Stimulated activated CD4-positive, alpha-beta T cell treated with anti-CD3 and anti-CD28 coated beads, Interleukin-15, amount 100 ng/mL, for 24 hours (primary cell): ENCODE measurements around the gene DIPK2A.

Source experiments
- DNase-seq: peaks from one replicate; pipeline ENCODE4 v3.0.0-alpha.2; 2020

Gene DIPK2A

GRCh38 chr3:143975554-143976152 is 4.0 kb downstream of the DIPK2A start:
- no peak for DNase-seq

GRCh38 chr3:143977341-143978262 is 6.0 kb downstream of the DIPK2A start:
- DNase-seq: no peak

- no peak for DNase-seq
Measured at GRCh38 chr3:143978263-143978631, 6.6 kb downstream of the DIPK2A start.

- DNase-seq: no peak
Measured at GRCh38 chr3:143979041-143979440, 7.4 kb downstream of the DIPK2A start.

GRCh38 chr3:143979813-143980212 is 8.2 kb downstream of the DIPK2A start:
- DNase-seq: no peak

GRCh38 chr3:143988306-143988705 is 16.7 kb downstream of the DIPK2A start:
- no peak for DNase-seq

- no peak for DNase-seq
Measured at GRCh38 chr3:143989461-143989860, 17.8 kb downstream of the DIPK2A start.

GRCh38 chr3:143991713-143992112 is 20.1 kb downstream of the DIPK2A start:
- no peak for DNase-seq

GRCh38 chr3:143998266-143998665 is 26.6 kb downstream of the DIPK2A start:
- no peak for DNase-seq

GRCh38 chr3:144003051-144003450 is 31.4 kb downstream of the DIPK2A start:
- DNase-seq: no peak

GRCh38 chr3:144010371-144010770 is 38.7 kb downstream of the DIPK2A start:
- no peak for DNase-seq

GRCh38 chr3:144011251-144011799 is 39.7 kb downstream of the DIPK2A start:
- no peak for DNase-seq

- no peak for DNase-seq
Measured at GRCh38 chr3:144015133-144015532, 43.5 kb downstream of the DIPK2A start.

- no peak for DNase-seq
Measured at GRCh38 chr3:144018776-144019175, 47.2 kb downstream of the DIPK2A start.
